Coronary artery (tissue), 2 donors: ENCODE results near the gene ARHGAP10.
A peak's percentile ranks its signal among the peaks of the same experiment; 100 is the strongest.

ENCODE experiments used
- DNase-seq: peaks from one replicate; pipeline ENCODE4 v3.0.0-alpha.2; 2017; ENCODE audit warnings: low spot score
- H3K27ac ChIP-seq, 2 donors: fragments of 200-600 bp; sonication (generic); one replicate each; pipeline ENCODE4 v1.5.1; 2016 to 2019
- H3K4me3 ChIP-seq: fragments of 200-600 bp; sonication (generic); 2 replicates; pipeline ENCODE4 v1.5.1; 2016; ENCODE audit warnings: mild to moderate bottlenecking, moderate library complexity
- CTCF ChIP-seq: fragments of 200-600 bp; sonication (generic); IDR thresholded peaks from one replicate; pipeline ENCODE4 v1.5.1; 2019; ENCODE audit warnings: antibody characterized with exemption

Gene ARHGAP10

GRCh38 chr4:147948336-147948735, 216.4 kb downstream of the ARHGAP10 start:
- no peak for DNase-seq
- no peak for TF ChIP-seq CTCF
- no peak overlapping the region for H3K4me3 ChIP-seq
- no peak overlapping the region for H3K27ac ChIP-seq

GRCh38 chr4:147950261-147950660, 218.4 kb downstream of the ARHGAP10 start:
- Histone ChIP-seq H3K4me3 (no peak overlapping the region), H3K27ac (no peak overlapping the region)
- no peak for TF ChIP-seq CTCF
- DNase-seq: no peak

GRCh38 chr4:147950841-147951240, 219.0 kb downstream of the ARHGAP10 start:
- no peak for DNase-seq
- H3K27ac ChIP-seq: no peak overlapping the region
- no peak for TF ChIP-seq CTCF
- no peak overlapping the region for H3K4me3 ChIP-seq

- H3K27ac ChIP-seq: no peak overlapping the region
- TF ChIP-seq CTCF: no peak
- H3K4me3 ChIP-seq: no peak overlapping the region
- DNase-seq: no peak
Observed at GRCh38 chr4:147954850-147955249, 223.0 kb downstream of the ARHGAP10 start.

GRCh38 chr4:147955827-147956558, 224.1 kb downstream of the ARHGAP10 start:
- Histone ChIP-seq H3K27ac (peak overlapping the region in 1 of 2 donors; percentile 2), H3K4me3 (no peak overlapping the region)
- TF ChIP-seq CTCF: no peak
- DNase-seq: no peak

GRCh38 chr4:147957446-147957845, 225.6 kb downstream of the ARHGAP10 start:
- no peak overlapping the region for H3K4me3 ChIP-seq
- TF ChIP-seq CTCF: no peak
- no peak overlapping the region for H3K27ac ChIP-seq
- DNase-seq: no peak

GRCh38 chr4:147958057-147958456, 226.2 kb downstream of the ARHGAP10 start:
- TF ChIP-seq CTCF: no peak
- Histone ChIP-seq H3K4me3 (no peak overlapping the region), H3K27ac (peak overlapping the region in 1 of 2 donors; percentile 27)
- DNase-seq: no peak
